Smooth muscle cell (in vitro differentiated cells): Measurements from ENCODE around the gene RAB30. TPM values are rescaled to one million over a fixed set of nuclear protein-coding genes. Genes with fewer than 3 reads are reported as not detected.

Experiments used
- DNase-seq: peaks from one replicate; lab custom pipeline; 2025; ENCODE audit not compliant: unreplicated experiment; lab: John Stamatoyannopoulos, UW
- H2AFZ ChIP-seq: fragments of 200-600 bp; sonication (generic); 2 replicates; pipeline ENCODE4 v1.6.0; 2016; ENCODE audit warnings: antibody characterized with exemption, low read depth, mild to moderate bottlenecking
- H3F3A ChIP-seq: fragments of 200-600 bp; sonication (generic); 2 replicates; pipeline ENCODE4 v1.6.0; 2017; ENCODE audit warnings: antibody characterized with exemption, low read depth
- H3K27ac ChIP-seq: fragments of 200-600 bp; sonication (generic); 2 replicates; pipeline ENCODE4 v1.5.1; 2016; ENCODE audit warnings: low read depth, mild to moderate bottlenecking
- H3K27me3 ChIP-seq: fragments of 200-600 bp; sonication (generic); 2 replicates; pipeline ENCODE4 v1.6.1; 2016; ENCODE audit warnings: low read depth, mild to moderate bottlenecking
- H3K36me3 ChIP-seq: fragments of 200-600 bp; sonication (generic); 2 replicates; pipeline ENCODE4 v1.5.1; 2016; ENCODE audit warnings: low read depth
- H3K4me1 ChIP-seq: fragments of 200-600 bp; sonication (generic); 2 replicates; pipeline ENCODE4 v1.5.1; 2016; ENCODE audit warnings: low read depth
- H3K4me2 ChIP-seq: fragments of 200-600 bp; sonication (generic); 2 replicates; pipeline ENCODE4 v1.6.0; 2016; ENCODE audit warnings: mild to moderate bottlenecking
- H3K4me3 ChIP-seq: fragments of 200-600 bp; sonication (generic); 2 replicates; pipeline ENCODE4 v1.5.1; 2016; ENCODE audit warnings: mild to moderate bottlenecking
- H3K79me2 ChIP-seq: fragments of 200-600 bp; sonication (generic); 2 replicates; pipeline ENCODE4 v1.6.0; 2016; ENCODE audit warnings: low read depth, mild to moderate bottlenecking
- H3K9ac ChIP-seq: fragments of 200-600 bp; sonication (generic); 2 replicates; pipeline ENCODE4 v1.6.0; 2016; ENCODE audit warnings: low read depth
- H3K9me3 ChIP-seq: fragments of 200-600 bp; sonication (generic); replicated peaks from 2 replicates; pipeline ENCODE4 v1.5.1; 2016; ENCODE audit warnings: low read depth
- H4K20me1 ChIP-seq: fragments of 200-600 bp; sonication (generic); 2 replicates; pipeline ENCODE4 v1.6.0; 2016; ENCODE audit warnings: low read depth
- CTCF ChIP-seq: fragments of 200-600 bp; sonication (generic); IDR thresholded peaks from 2 replicates; pipeline ENCODE4 v1.5.1; 2017; ENCODE audit warnings: borderline replicate concordance, mild to moderate bottlenecking, antibody characterized with exemption; ENCODE audit not compliant: insufficient read depth, poor library complexity, severe bottlenecking
- WGBS: methylation state at CpG from one replicate; pipeline ENCODE4 v1.1.7; 2016; ENCODE audit warnings: low lambda C conversion rate; 5-methylcytosine and 5-hydroxymethylcytosine counted together
- polyA plus RNA-seq: library from polyadenylated mRNA; unstranded; fragments of >200 nt; fragmentation: Nextera tagmentation; extraction: Ambion mirVana; gene quantifications from 2 replicates; pipeline ENCODE4 v1.2.1, GENCODE V29; 2016
- small RNA-seq: library from RNA; depleted of rRNA; stranded (forward); fragments of <200 nt; gene quantifications from one replicate; pipeline ENCODE3, GENCODE V24; 2014
- total RNA-seq: library from RNA; depleted of rRNA; stranded (reverse); fragments of >200 nt; gene quantifications from 2 replicates; pipeline ENCODE4 v1.2.3, GENCODE V29; 2014

RAB30 gene
- total and polyA plus RNA-seq, 2 experiments from 2014 or later = 11.2 to 19.6 TPM

GRCh38 chr11:82924522-82925224 lies 147.0 kb downstream of the RAB30 start:
- H3F3A ChIP-seq = peaks cover 4% of the 10 kb centered on the region
- H3K79me2 ChIP-seq = no peaks in the 10 kb centered on the region
- no peak for TF ChIP-seq CTCF
- no peak overlapping the region for H3K9ac ChIP-seq
- no peak overlapping the region for H3K27ac ChIP-seq
- H3K9me3 ChIP-seq = no peaks in the 10 kb centered on the region
- H3K4me2 ChIP-seq = no peak overlapping the region
- no peaks in the 10 kb centered on the region for H4K20me1 ChIP-seq
- 91% methylated on average over 5 of the region's 5 CpGs for WGBS
- no peak overlapping the region for H3K4me3 ChIP-seq
- H3K4me1 ChIP-seq = no peaks in the 10 kb centered on the region
- H2AFZ ChIP-seq = peak overlapping the region; percentile 78
- no peaks in the 10 kb centered on the region for H3K27me3 ChIP-seq
- no peaks in the 10 kb centered on the region for H3K36me3 ChIP-seq
- no peak for DNase-seq

Small RNA genes within 50 kb of the gene (small RNA-seq; reads per million reads assigned to genes)
- not detected for gene SNORA70E

Other genes with a start within 250 kb of the RAB30 start
- 78.8 and 92.9 TPM in 2 replicates for gene PRCP, start 171.5 kb downstream of the RAB30 start, total RNA-seq
- 73.9 and 84.0 TPM in 2 replicates for gene PRCP, start 171.5 kb downstream of the RAB30 start, polyA plus RNA-seq
- 4.0 and 5.9 TPM in 2 replicates for gene DDIAS, start 170.2 kb downstream of the RAB30 start, total RNA-seq
- gene DDIAS, start 170.2 kb downstream of the RAB30 start, polyA plus RNA-seq = 3.1 TPM in 2 replicates
- 56.7 and 92.6 TPM in 2 replicates for gene PCF11, start 85.2 kb upstream of the RAB30 start, total RNA-seq
- 15.9 and 17.5 TPM in 2 replicates for gene PCF11, start 85.2 kb upstream of the RAB30 start, polyA plus RNA-seq
- 16.4 and 17.8 TPM in 2 replicates for gene ANKRD42, start 121.8 kb upstream of the RAB30 start, total RNA-seq
- 10.6 and 16.2 TPM in 2 replicates for gene ANKRD42, start 121.8 kb upstream of the RAB30 start, polyA plus RNA-seq
- 60.2 and 91.1 TPM in 2 replicates for gene CCDC90B, start 214.5 kb upstream of the RAB30 start, total RNA-seq
- 79.2 and 86.4 TPM in 2 replicates for gene CCDC90B, start 214.5 kb upstream of the RAB30 start, polyA plus RNA-seq